ENCODE measurements around the gene JAZF1.

DNA sequence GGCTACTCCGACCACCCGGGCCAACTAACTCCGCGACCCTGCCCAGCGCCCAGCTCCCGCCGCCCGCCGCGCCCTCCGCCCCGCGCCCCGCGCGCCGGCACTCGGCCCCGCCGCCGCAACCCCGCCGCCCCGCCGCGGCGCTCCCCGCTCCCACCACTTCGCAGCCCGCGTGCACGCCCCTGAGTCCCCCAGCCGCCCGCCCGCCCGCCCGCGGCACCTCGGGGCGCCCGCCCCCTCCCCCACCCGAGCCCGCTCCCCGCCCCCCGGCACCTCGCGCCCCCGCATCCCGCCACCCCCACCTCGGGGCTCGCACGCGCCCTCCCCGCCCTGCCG lies 598 bp downstream of the JAZF1 start:
- TF ChIP-seq EZH2phosphoT487 (IDR thresholded peaks at IDR 0.05; ENCODE audit: insufficient read depth, low read depth) (no peak), EZH2 (IDR thresholded peaks at IDR 0.05; ENCODE audit: insufficient read depth, poor library complexity, severe bottlenecking) (no peak)

Measured in GM23248 (cell line).